ENCODE data around the gene ZNF521.

DNA sequence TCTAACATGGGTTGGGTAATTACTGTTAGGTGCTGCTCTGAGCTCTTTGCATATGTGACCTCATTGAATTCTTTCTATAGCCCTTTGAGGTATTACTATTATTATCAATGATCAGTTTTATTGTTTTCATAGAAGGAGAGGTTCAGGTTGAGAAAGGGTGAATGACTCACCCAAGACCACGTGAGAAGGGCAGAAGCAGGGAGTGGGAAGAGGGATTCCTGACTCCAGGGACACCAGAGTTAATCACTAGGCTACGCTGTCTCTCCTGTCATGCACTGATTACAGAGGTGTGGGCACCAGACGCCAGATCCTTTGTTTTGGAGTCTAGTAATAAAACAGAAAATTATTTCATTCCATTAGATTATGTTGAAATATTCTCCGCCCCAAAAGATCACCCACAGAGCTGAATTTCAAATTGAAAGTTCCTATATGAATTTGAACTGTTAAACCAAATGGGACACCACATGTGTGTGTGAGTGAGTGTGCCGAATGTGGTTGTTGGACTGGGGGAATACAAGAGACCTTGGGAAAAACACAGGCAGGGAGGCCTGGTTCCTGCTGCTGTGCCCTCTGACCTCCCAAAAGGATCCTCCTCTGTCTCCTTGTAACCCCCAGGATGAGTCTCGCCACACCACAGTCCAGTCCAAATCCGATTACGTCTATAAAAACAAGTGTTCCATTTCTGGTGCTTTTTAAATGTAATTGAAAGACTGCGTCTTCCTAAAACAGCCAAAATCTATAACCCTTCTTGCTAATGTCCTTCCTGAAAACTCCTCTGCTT is 215.4 kb downstream of the ZNF521 start:
- TF ChIP-seq YY1 (IDR thresholded peaks at IDR 0.05; ENCODE audit: insufficient read depth, insufficient read length), result no peak
- TF ChIP-seq ZNF274 (IDR thresholded peaks at IDR 0.05; ENCODE audit: low read depth, low read length), result no peak
